Testis (tissue), 3 donors: ENCODE measurements around the gene ARHGEF3. TPM values are rescaled to one million over a fixed set of nuclear protein-coding genes. Genes with fewer than 3 reads are reported as not detected.

Experiments used
- DNase-seq: peaks from one replicate; pipeline ENCODE4 v3.0.0-alpha.2; 2019
- H3K27ac ChIP-seq, 2 donors: fragments of 200-600 bp; sonication (generic); one replicate each; pipeline ENCODE4 v1.5.1; 2019
- H3K27me3 ChIP-seq: fragments of 200-600 bp; sonication (generic); one replicate; pipeline ENCODE4 v1.5.1; 2019
- H3K36me3 ChIP-seq: fragments of 200-600 bp; sonication (generic); one replicate; pipeline ENCODE4 v1.5.1; 2017; ENCODE audit warnings: low read depth; ENCODE audit errors: missing control alignments
- H3K4me1 ChIP-seq: fragments of 200-600 bp; sonication (generic); one replicate; pipeline ENCODE4 v1.5.1; 2019
- H3K4me3 ChIP-seq, 2 donors: fragments of 200-600 bp; sonication (generic); one replicate each; pipeline ENCODE4 v1.5.1; 2017 to 2019
- H3K9me3 ChIP-seq: fragments of 200-600 bp; sonication (generic); one replicate; pipeline ENCODE4 v1.5.1; 2017
- CTCF ChIP-seq, 3 experiments: fragments of 450-650 bp in 2 of 3; fragments of 200-600 bp in 1 of 3; sonication (generic) in 1 of 3; IDR thresholded peaks; one replicate each; pipeline ENCODE4 v1.5.1; 2016 to 2019; ENCODE audit warnings: antibody characterized with exemption in 3 of 3, mild to moderate bottlenecking in 2 of 3, moderate library complexity in 1 of 3
- POLR2A ChIP-seq: fragments of 450-650 bp; IDR thresholded peaks from one replicate; pipeline ENCODE4 v1.6.1; 2017; ENCODE audit warnings: antibody characterized with exemption, mild to moderate bottlenecking, moderate library complexity
- WGBS, 2 donors: methylation state at CpG; one replicate each; pipeline ENCODE4 v1.1.5; 2018; 5-methylcytosine and 5-hydroxymethylcytosine counted together
- intact Hi-C: fragments of 100-400 bp; cut with DNase I; formaldehyde crosslinking; loops from one replicate; pipeline ENCODE4 v1.15.1; 2023; ENCODE audit warnings: low total_unique reads
- polyA plus RNA-seq: library from polyadenylated mRNA; stranded (reverse); fragments of 350-450 nt; fragmentation: Illumina TruSeq; extraction: RNeasy Lipid Tissue Mini Kit (QIAGEN cat#74804); gene quantifications from one replicate; pipeline ENCODE4 v1.2.3, GENCODE V29; 2014; ENCODE audit warnings: low read depth, low replicate concordance; ENCODE audit not compliant: insufficient read depth
- total RNA-seq, 2 donors: library from RNA; depleted of rRNA; stranded (reverse); fragments of >200 nt; gene quantifications; one replicate each; pipeline ENCODE4 v1.2.3, GENCODE V29; 2016

Gene ARHGEF3
- total and polyA plus RNA-seq, 3 donors from 2014 or later = 43.1 to 72.2 (median 55.1) TPM

GRCh38 chr3:56830884-56831283, 29.1 kb upstream of the ARHGEF3 start:
- WGBS, 2 donors = 88 to 91% methylated on average over 2 of the region's 2 CpGs
- TF ChIP-seq POLR2A = no peak
- no peak for TF ChIP-seq CTCF (IDR thresholded peaks at IDR 0.05)
- H3K4me3 ChIP-seq = no peak overlapping the region
- H3K4me1 ChIP-seq = no peaks in the 10 kb centered on the region
- no peaks in the 10 kb centered on the region for H3K9me3 ChIP-seq
- H3K27ac ChIP-seq = no peak overlapping the region
- no peaks in the 10 kb centered on the region for H3K36me3 ChIP-seq
- no peaks in the 10 kb centered on the region for H3K27me3 ChIP-seq
- no peak for DNase-seq
- intact Hi-C loops = no loop called here

GRCh38 chr3:56829533-56829932, 27.8 kb upstream of the ARHGEF3 start:
- peaks cover 6% of the 10 kb centered on the region for H3K4me1 ChIP-seq
- no peaks in the 10 kb centered on the region for H3K27me3 ChIP-seq
- H3K36me3 ChIP-seq = no peaks in the 10 kb centered on the region
- DNase-seq = no peak
- no peak overlapping the region for H3K4me3 ChIP-seq
- WGBS, 2 donors = 33 to 69% methylated on average over 1 of the region's 1 CpG
- TF ChIP-seq CTCF (IDR thresholded peaks at IDR 0.05) = no peak
- no peak for TF ChIP-seq POLR2A
- no peak overlapping the region for H3K27ac ChIP-seq
- intact Hi-C loops = no loop called here
- no peaks in the 10 kb centered on the region for H3K9me3 ChIP-seq

- no peak overlapping the region for H3K4me3 ChIP-seq
- no peaks in the 10 kb centered on the region for H3K27me3 ChIP-seq
- no peak for DNase-seq
- no peak overlapping the region for H3K27ac ChIP-seq
- WGBS, 2 donors = 91 to 94% methylated on average over 5 of the region's 5 CpGs
- no peaks in the 10 kb centered on the region for H3K9me3 ChIP-seq
- intact Hi-C loops = no loop called here
- H3K36me3 ChIP-seq = no peaks in the 10 kb centered on the region
- peaks cover 18% of the 10 kb centered on the region for H3K4me1 ChIP-seq
- TF ChIP-seq POLR2A (no peak), CTCF (IDR thresholded peaks at IDR 0.05) (no peak)
Observed at GRCh38 chr3:56826831-56827722, 25.3 kb upstream of the ARHGEF3 start.

GRCh38 chr3:56825567-56826438, 24.1 kb upstream of the ARHGEF3 start:
- Histone ChIP-seq H3K36me3 (no peaks in the 10 kb centered on the region), H3K4me1 (peaks cover 18% of the 10 kb centered on the region), H3K4me3 (no peak overlapping the region), H3K27me3 (no peaks in the 10 kb centered on the region), H3K27ac (no peak overlapping the region), H3K9me3 (no peaks in the 10 kb centered on the region)
- 42 to 62% methylated on average over 4 of the region's 4 CpGs for WGBS, 2 donors
- TF ChIP-seq CTCF (IDR thresholded peaks at IDR 0.05) = no peak
- TF ChIP-seq POLR2A = no peak
- no peak for DNase-seq
- intact Hi-C loops = no loop called here
